HEK293 (cell line): ENCODE measurements around the gene LDLRAD3.

ENCODE experiments used
- CTCF ChIA-PET: fragments of 350-600 bp; formaldehyde crosslinking; extraction: SDS; loops from one replicate; lab custom pipeline; 2021; ENCODE audit warnings: antibody characterized with exemption; lab: Yijun Ruan, JAX
- POLR2A ChIA-PET: fragments of 300-600 bp; formaldehyde crosslinking; extraction: SDS; loops from one replicate; lab custom pipeline; 2020; ENCODE audit warnings: antibody characterized with exemption, inconsistent platforms; lab: Yijun Ruan, JAX
- H3K27ac ChIP-seq: fragments of 200-500 bp; sonication (Bioruptor generic); 2 replicates; pipeline ENCODE4 v1.5.1; 2014; ENCODE audit warnings: low read depth, low read length, control low read depth, inconsistent platforms; ENCODE audit errors: extremely low read depth
- H3K36me3 ChIP-seq, 2 experiments: fragments of 200-500 bp in 1 of 2; sonication (Bioruptor generic) in 1 of 2; 1 replicate in 1 of 2; 2 replicates in 1 of 2; pipeline ENCODE4 v1.5.1; 2014 to 2017; ENCODE audit warnings: inconsistent platforms in 2 of 2, low read length in 2 of 2; ENCODE audit not compliant: control insufficient read depth in 2 of 2, insufficient read depth in 1 of 2
- H3K4me1 ChIP-seq: fragments of 200-500 bp; sonication (Bioruptor generic); 2 replicates; pipeline ENCODE4 v1.5.1; 2014; ENCODE audit warnings: mild to moderate bottlenecking, low read length, inconsistent platforms; ENCODE audit not compliant: control insufficient read depth, insufficient read depth
- H3K4me3 ChIP-seq: 2 replicates; pipeline ENCODE4 v1.5.1; 2011; ENCODE audit warnings: low read depth, mild to moderate bottlenecking, control low read depth, low read length, moderate library complexity
- H3K9me3 ChIP-seq: fragments of 200-500 bp; sonication (Bioruptor generic); 2 replicates; pipeline ENCODE4 v1.5.1; 2014; ENCODE audit warnings: low read depth, low read length, inconsistent platforms; ENCODE audit not compliant: control insufficient read depth, insufficient read depth
- GLIS2 ChIP-seq: fragments of 450-650 bp; formaldehyde crosslinking; IDR thresholded peaks from 2 replicates; pipeline ENCODE4 v1.5.1; 2016; ENCODE audit warnings: missing biosample characterization, missing genetic modification characterization
- OVOL3 ChIP-seq: fragments of 450-650 bp; formaldehyde crosslinking; IDR thresholded peaks from 2 replicates; pipeline ENCODE4 v1.5.1; 2016; ENCODE audit warnings: missing biosample characterization, missing genetic modification characterization
- YY2 ChIP-seq: fragments of 450-650 bp; formaldehyde crosslinking; IDR thresholded peaks from 2 replicates; pipeline ENCODE4 v1.5.1; 2016; ENCODE audit warnings: missing biosample characterization, missing genetic modification characterization
- ZBTB7A ChIP-seq: fragments of 450-650 bp; formaldehyde crosslinking; IDR thresholded peaks from 2 replicates; pipeline ENCODE4 v1.5.1; 2016; ENCODE audit warnings: low read depth, missing biosample characterization, missing genetic modification characterization
- ZFHX2 ChIP-seq: fragments of 450-650 bp; formaldehyde crosslinking; conservative IDR thresholded peaks from 2 replicates; pipeline ENCODE4 v1.5.1; 2016; ENCODE audit warnings: missing biosample characterization, missing genetic modification characterization
- ZFP41 ChIP-seq: fragments of 450-650 bp; formaldehyde crosslinking; IDR thresholded peaks from 2 replicates; pipeline ENCODE4 v1.5.1; 2016; ENCODE audit warnings: missing biosample characterization, missing genetic modification characterization, borderline replicate concordance
- ZNF155 ChIP-seq: fragments of 450-650 bp; formaldehyde crosslinking; IDR thresholded peaks from 2 replicates; pipeline ENCODE4 v1.5.1; 2016; ENCODE audit warnings: missing biosample characterization, missing genetic modification characterization
- ZNF174 ChIP-seq: fragments of 450-650 bp; formaldehyde crosslinking; IDR thresholded peaks from 2 replicates; pipeline ENCODE4 v1.5.0; 2017; ENCODE audit warnings: missing biosample characterization, mild to moderate bottlenecking, missing genetic modification characterization
- ZNF211 ChIP-seq: fragments of 450-650 bp; formaldehyde crosslinking; IDR thresholded peaks from 2 replicates; pipeline ENCODE4 v1.5.1; 2016; ENCODE audit warnings: low read depth, missing biosample characterization, missing genetic modification characterization
- ZNF335 ChIP-seq: fragments of 450-650 bp; formaldehyde crosslinking; conservative IDR thresholded peaks from 2 replicates; pipeline ENCODE4 v1.5.1; 2016; ENCODE audit warnings: missing biosample characterization, missing genetic modification characterization
- ZNF610 ChIP-seq: fragments of 450-650 bp; formaldehyde crosslinking; IDR thresholded peaks from 2 replicates; pipeline ENCODE4 v1.5.1; 2016; ENCODE audit warnings: missing biosample characterization, missing genetic modification characterization, borderline replicate concordance
- TF ChIP-seq, protein P1 (sequence below): fragments of 450-650 bp; formaldehyde crosslinking; IDR thresholded peaks from 2 replicates; pipeline ENCODE4 v1.5.1; 2017; ENCODE audit warnings: missing biosample characterization, missing genetic modification characterization
- TF ChIP-seq, protein P2 (sequence below): fragments of 450-650 bp; formaldehyde crosslinking; IDR thresholded peaks from 2 replicates; pipeline ENCODE4 v1.5.0; 2017; ENCODE audit warnings: missing biosample characterization, missing genetic modification characterization, borderline replicate concordance
- TF ChIP-seq, protein P3 (sequence below): sonication (generic); formaldehyde crosslinking; IDR thresholded peaks from 2 replicates; pipeline ENCODE4 v1.8.1; 2022; ENCODE audit warnings: mild to moderate bottlenecking, moderate library complexity, missing genetic modification reagents
- TF ChIP-seq, protein P4 (sequence below): fragments of 450-650 bp; formaldehyde crosslinking; IDR thresholded peaks from 2 replicates; pipeline ENCODE4 v1.5.1; 2016; ENCODE audit warnings: missing biosample characterization, missing genetic modification characterization

LDLRAD3 gene

DNA sequence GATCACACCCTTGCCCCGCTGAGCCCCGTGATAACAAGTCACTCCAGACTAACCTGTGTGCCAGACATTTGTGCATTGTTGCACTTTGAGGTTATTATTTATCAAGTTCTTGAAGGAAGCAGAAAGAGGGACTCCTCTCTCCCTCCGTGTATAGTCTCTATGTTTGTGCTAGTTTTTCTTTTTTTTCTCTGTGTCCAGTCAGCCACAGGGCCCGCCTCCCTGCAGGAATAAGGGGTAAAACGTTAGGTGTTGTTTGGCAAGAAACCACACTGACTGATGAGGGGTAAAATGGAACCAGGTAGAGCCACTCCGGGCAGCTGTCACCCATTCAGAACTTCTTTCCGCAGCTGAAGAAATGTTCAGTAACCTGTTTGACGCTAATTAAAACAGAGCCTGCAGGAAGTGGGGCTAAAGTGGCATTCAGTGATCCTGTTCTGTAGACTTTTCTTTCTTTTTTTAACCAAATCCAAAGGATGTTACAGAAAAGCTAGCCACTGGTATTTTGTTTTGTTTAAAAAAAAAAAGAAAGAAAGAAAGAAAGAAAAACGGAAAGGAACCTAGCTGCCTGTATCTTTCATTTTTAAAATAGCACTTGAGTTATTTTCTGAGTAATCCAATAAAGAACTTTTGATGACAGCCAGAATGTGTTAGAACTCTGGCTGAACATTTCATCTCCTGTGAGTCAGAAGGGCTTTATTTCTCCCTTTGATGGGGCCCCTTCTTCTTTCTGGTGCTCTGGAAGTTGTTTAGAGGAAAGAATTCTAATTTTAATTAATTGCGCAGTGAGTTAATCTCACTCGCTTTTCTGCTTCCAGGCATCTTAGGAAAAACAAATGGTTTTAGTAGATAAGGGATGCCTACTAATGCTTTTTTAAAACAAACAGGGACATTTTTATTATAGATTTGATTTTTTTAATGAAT lies 287.2 kb downstream of the LDLRAD3 start:
- H3K36me3 ChIP-seq: no peaks in the 10 kb centered on the region
- H3K4me3 ChIP-seq: no peak overlapping the region
- ChIA-PET CTCF (interaction anchor here (0.7 kb wide), 1 partner anchor 28 kb away, joined by 3 read pairs; no protein-coding TSS in a partner anchor), POLR2A (no interaction called here)
- H3K4me1 ChIP-seq: peaks cover 2% of the 10 kb centered on the region; the same call in 1 of the 2 replicates
- TF ChIP-seq OVOL3 (tag by site-specific recombination): no peak
- TF ChIP-seq, protein P1, sequence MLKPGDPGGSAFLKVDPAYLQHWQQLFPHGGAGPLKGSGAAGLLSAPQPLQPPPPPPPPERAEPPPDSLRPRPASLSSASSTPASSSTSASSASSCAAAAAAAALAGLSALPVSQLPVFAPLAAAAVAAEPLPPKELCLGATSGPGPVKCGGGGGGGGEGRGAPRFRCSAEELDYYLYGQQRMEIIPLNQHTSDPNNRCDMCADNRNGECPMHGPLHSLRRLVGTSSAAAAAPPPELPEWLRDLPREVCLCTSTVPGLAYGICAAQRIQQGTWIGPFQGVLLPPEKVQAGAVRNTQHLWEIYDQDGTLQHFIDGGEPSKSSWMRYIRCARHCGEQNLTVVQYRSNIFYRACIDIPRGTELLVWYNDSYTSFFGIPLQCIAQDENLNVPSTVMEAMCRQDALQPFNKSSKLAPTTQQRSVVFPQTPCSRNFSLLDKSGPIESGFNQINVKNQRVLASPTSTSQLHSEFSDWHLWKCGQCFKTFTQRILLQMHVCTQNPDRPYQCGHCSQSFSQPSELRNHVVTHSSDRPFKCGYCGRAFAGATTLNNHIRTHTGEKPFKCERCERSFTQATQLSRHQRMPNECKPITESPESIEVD (tag by site-specific recombination): peak; percentile 17; the same call in 1 of the 2 replicates
- no peak overlapping the region for H3K27ac ChIP-seq
- no peaks in the 10 kb centered on the region for H3K9me3 ChIP-seq

DNA sequence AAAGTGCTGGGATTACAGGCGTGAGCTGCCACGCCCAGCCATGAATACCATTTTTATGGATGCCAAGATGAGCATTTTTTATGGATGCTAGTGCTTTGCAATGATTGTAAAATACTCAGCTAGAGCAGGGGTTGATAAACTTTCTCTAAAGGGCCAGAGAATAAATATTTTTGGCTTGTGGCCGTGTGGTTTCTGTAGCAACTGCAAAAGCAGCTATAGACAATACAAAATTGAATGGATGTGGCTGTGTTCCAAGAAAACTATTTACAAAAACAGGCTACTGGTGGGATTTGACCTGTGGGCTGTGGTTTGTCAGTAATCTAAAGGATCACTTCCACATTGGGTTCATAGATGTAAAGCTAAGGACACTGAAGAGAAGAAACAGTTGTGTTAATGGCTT lies 289.3 kb downstream of the LDLRAD3 start:
- Histone ChIP-seq H3K4me1 (peaks cover 2% of the 10 kb centered on the region; the same call in 1 of the 2 replicates), H3K27ac (no peak overlapping the region), H3K36me3 (no peaks in the 10 kb centered on the region)
- no peak for TF ChIP-seq ZNF211 (tag by site-specific recombination)
- no peak for TF ChIP-seq ZFP41 (tag by site-specific recombination)
- TF ChIP-seq ZFHX2 (tag by site-specific recombination): no peak
- TF ChIP-seq, protein P2, sequence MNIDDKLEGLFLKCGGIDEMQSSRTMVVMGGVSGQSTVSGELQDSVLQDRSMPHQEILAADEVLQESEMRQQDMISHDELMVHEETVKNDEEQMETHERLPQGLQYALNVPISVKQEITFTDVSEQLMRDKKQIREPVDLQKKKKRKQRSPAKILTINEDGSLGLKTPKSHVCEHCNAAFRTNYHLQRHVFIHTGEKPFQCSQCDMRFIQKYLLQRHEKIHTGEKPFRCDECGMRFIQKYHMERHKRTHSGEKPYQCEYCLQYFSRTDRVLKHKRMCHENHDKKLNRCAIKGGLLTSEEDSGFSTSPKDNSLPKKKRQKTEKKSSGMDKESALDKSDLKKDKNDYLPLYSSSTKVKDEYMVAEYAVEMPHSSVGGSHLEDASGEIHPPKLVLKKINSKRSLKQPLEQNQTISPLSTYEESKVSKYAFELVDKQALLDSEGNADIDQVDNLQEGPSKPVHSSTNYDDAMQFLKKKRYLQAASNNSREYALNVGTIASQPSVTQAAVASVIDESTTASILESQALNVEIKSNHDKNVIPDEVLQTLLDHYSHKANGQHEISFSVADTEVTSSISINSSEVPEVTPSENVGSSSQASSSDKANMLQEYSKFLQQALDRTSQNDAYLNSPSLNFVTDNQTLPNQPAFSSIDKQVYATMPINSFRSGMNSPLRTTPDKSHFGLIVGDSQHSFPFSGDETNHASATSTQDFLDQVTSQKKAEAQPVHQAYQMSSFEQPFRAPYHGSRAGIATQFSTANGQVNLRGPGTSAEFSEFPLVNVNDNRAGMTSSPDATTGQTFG (tag by site-specific recombination): no peak
- TF ChIP-seq ZBTB7A: no peak
- no peak for TF ChIP-seq ZNF174 (tag by site-specific recombination)
- TF ChIP-seq GLIS2 (tag by site-specific recombination): no peak
- TF ChIP-seq ZNF335: no peak
- no peak for TF ChIP-seq ZNF155 (tag by site-specific recombination)
- TF ChIP-seq, protein P3, sequence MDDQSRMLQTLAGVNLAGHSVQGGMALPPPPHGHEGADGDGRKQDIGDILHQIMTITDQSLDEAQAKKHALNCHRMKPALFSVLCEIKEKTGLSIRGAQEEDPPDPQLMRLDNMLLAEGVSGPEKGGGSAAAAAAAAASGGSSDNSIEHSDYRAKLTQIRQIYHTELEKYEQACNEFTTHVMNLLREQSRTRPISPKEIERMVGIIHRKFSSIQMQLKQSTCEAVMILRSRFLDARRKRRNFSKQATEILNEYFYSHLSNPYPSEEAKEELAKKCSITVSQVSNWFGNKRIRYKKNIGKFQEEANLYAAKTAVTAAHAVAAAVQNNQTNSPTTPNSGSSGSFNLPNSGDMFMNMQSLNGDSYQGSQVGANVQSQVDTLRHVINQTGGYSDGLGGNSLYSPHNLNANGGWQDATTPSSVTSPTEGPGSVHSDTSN (CRISPR knock-in tag): no peak
- no peak for TF ChIP-seq ZNF610 (tag by site-specific recombination)
- TF ChIP-seq, protein P4, sequence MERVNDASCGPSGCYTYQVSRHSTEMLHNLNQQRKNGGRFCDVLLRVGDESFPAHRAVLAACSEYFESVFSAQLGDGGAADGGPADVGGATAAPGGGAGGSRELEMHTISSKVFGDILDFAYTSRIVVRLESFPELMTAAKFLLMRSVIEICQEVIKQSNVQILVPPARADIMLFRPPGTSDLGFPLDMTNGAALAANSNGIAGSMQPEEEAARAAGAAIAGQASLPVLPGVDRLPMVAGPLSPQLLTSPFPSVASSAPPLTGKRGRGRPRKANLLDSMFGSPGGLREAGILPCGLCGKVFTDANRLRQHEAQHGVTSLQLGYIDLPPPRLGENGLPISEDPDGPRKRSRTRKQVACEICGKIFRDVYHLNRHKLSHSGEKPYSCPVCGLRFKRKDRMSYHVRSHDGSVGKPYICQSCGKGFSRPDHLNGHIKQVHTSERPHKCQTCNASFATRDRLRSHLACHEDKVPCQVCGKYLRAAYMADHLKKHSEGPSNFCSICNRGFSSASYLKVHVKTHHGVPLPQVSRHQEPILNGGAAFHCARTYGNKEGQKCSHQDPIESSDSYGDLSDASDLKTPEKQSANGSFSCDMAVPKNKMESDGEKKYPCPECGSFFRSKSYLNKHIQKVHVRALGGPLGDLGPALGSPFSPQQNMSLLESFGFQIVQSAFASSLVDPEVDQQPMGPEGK: no peak
- TF ChIP-seq YY2 (tag by site-specific recombination): no peak
- TF ChIP-seq, all 188 proteins: peak for 0
- no peaks in the 10 kb centered on the region for H3K9me3 ChIP-seq
- CTCF ChIA-PET: interaction anchor here (1.9 kb wide), 1 partner anchor 26 kb away, joined by 4 read pairs; no protein-coding TSS in a partner anchor
- POLR2A ChIA-PET: no interaction called here
- H3K4me3 ChIP-seq: no peak overlapping the region
